Left renal pelvis (tissue), 4 donors: Measurements from ENCODE around the gene NME3. TPM values are rescaled to one million over a fixed set of nuclear protein-coding genes. Genes with fewer than 3 reads are reported as not detected.

Source experiments
- DNase-seq, 4 donors: peaks; one replicate each; pipeline ENCODE4 v3.0.0-alpha.2; 2013; ENCODE audit warnings: low read depth in 4 of 4, low spot score in 3 of 4
- polyA plus RNA-seq, 4 donors: library from polyadenylated mRNA; unstranded; fragments of 120-200 nt; gene quantifications; one replicate each; pipeline ENCODE4 v1.2.1, GENCODE V29; 2013; ENCODE audit not compliant: insufficient read length in 4 of 4

Gene NME3
- polyA plus RNA-seq, 4 donors = 18.7 to 46.6 (median 22.9) TPM

GRCh38 chr16:1770328-1771187 is 785 bp downstream of the NME3 start:
- DNase-seq = no peak

- no peak for DNase-seq
Observed at GRCh38 chr16:1769402-1770300, 1.7 kb downstream of the NME3 start.

GRCh38 chr16:1768767-1769401 is 2.5 kb downstream of the NME3 start:
- no peak for DNase-seq

GRCh38 chr16:1768061-1768766 is 3.1 kb downstream of the NME3 start:
- no peak for DNase-seq

GRCh38 chr16:1767116-1767994 is 4.0 kb downstream of the NME3 start:
- DNase-seq = no peak

- no peak for DNase-seq
Observed at GRCh38 chr16:1766701-1767100, 4.6 kb downstream of the NME3 start.

GRCh38 chr16:1766231-1766630 is 5.1 kb downstream of the NME3 start:
- no peak for DNase-seq

- DNase-seq = no peak
Observed at GRCh38 chr16:1765826-1766225, 5.5 kb downstream of the NME3 start.

GRCh38 chr16:1764971-1765370 is 6.4 kb downstream of the NME3 start:
- DNase-seq = no peak

GRCh38 chr16:1763521-1764511 is 7.5 kb downstream of the NME3 start:
- no peak for DNase-seq

GRCh38 chr16:1762879-1763520 is 8.3 kb downstream of the NME3 start:
- DNase-seq = no peak

- no peak for DNase-seq
Observed at GRCh38 chr16:1762196-1762878, 9.0 kb downstream of the NME3 start.

- no peak for DNase-seq
Observed at GRCh38 chr16:1761751-1762150, 9.6 kb downstream of the NME3 start.

- no peak for DNase-seq
Observed at GRCh38 chr16:1760911-1761310, 10.4 kb downstream of the NME3 start.

GRCh38 chr16:1759511-1759910 is 11.8 kb downstream of the NME3 start:
- no peak for DNase-seq

- DNase-seq = no peak
Observed at GRCh38 chr16:1758923-1759322, 12.4 kb downstream of the NME3 start.

GRCh38 chr16:1757714-1758461 is 13.5 kb downstream of the NME3 start:
- no peak for DNase-seq
